Muscle of arm (tissue), 12 donors: Measurements from ENCODE around the gene CREBBP. TPM values are rescaled to one million over a fixed set of nuclear protein-coding genes. Genes with fewer than 3 reads are reported as not detected.

Source experiments
- DNase-seq: peaks from one replicate; pipeline ENCODE4 v3.0.0-alpha.2; 2013
- polyA plus RNA-seq, 12 donors: library from polyadenylated mRNA; unstranded; fragments of 120-200 nt; gene quantifications; one replicate each; pipeline ENCODE4 v1.2.1, GENCODE V29; 2013; ENCODE audit not compliant: insufficient read length in 12 of 12

Gene CREBBP
- polyA plus RNA-seq, 12 donors = 39.6 to 100 (median 45.4) TPM; not detected in 1

- no peak for DNase-seq
These were observed 110.0 kb downstream of the CREBBP start for GRCh38 chr16:3770530-3770929.

- DNase-seq = no peak
These were observed 110.6 kb downstream of the CREBBP start for GRCh38 chr16:3769942-3770341.

GRCh38 chr16:3769013-3769412 lies 111.5 kb downstream of the CREBBP start:
- no peak for DNase-seq

- no peak for DNase-seq
These were observed 113.1 kb downstream of the CREBBP start for GRCh38 chr16:3767333-3767986.

GRCh38 chr16:3766177-3766576 lies 114.3 kb downstream of the CREBBP start:
- DNase-seq = no peak

- DNase-seq = no peak
These were observed 116.1 kb downstream of the CREBBP start for GRCh38 chr16:3764409-3764808.

DNA sequence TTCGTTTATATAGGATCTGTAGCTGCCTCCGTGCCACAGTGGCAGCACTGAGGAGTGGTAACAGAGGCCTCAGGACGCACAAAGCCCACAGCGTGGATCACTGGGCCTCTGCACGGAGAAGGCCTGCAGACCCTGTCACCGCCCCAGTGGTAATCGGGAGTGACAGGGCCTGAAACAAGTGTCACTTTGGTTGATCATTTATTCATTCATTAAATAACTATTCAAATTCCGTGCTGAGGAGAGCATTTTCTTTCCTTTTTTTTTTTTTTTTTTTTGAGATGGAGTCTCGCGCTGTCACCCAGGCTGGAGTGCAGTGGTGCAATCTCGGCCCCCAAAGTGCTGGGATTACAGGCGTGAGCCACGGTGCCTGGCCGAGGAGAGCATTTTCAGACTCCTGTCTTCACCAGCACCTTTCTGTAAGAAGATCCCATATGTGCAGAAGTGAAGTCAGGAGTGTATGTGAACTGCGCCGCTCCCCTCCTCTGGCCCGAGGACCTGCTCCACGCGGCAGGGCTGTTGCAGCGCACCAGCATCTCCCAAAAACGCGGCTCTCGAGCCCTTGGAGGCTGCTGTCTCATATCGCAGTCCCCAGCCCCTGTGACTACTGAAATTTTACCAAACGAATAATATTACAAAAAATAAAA lies 118.3 kb downstream of the CREBBP start:
- no peak for DNase-seq

GRCh38 chr16:3761375-3762106 lies 119.0 kb downstream of the CREBBP start:
- no peak for DNase-seq

- no peak for DNase-seq
These were observed 120.0 kb downstream of the CREBBP start for GRCh38 chr16:3760518-3760917.

- no peak for DNase-seq
These were observed 120.8 kb downstream of the CREBBP start for GRCh38 chr16:3759736-3760135.

DNA sequence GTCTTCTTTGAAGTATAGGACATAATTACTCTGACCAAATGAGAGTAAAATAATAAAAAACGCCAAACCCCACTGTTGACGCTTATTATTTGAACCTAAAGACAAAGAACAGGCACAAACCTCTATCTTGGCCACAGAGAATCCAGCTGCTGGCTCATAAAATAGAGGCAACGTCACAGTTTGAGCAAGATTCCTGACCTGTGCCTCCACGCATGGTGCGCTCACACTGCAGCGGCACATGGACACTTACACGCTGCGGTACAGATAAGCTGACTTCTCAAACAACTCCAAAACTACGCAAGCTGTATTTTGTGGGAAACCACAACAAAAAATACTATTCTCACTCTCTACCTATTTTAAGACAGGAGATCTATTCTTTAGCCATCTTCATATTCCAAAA lies 124.4 kb downstream of the CREBBP start:
- DNase-seq = no peak

- no peak for DNase-seq
These were observed 125.3 kb downstream of the CREBBP start for GRCh38 chr16:3755249-3755648.

DNA sequence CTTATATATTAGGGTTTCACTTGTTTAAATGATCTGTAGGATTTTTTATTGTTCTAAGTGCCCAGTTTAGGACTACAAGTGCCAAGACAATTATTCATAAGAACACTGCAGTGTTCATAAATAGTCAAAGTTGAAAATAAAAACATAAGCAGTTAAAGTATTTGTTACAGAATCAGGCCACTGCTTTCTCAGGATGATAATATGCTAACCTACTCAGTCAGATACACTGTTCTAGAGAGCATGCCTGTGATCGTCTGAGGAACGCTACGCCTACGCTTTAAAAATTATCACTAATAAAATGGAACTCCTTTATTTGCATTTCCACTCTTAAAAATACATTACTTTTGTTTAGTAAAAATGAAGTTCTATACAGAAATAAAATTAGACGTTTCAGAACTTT lies 125.7 kb downstream of the CREBBP start:
- DNase-seq = no peak

- no peak for DNase-seq
These were observed 126.3 kb downstream of the CREBBP start for GRCh38 chr16:3754081-3754703.

DNA sequence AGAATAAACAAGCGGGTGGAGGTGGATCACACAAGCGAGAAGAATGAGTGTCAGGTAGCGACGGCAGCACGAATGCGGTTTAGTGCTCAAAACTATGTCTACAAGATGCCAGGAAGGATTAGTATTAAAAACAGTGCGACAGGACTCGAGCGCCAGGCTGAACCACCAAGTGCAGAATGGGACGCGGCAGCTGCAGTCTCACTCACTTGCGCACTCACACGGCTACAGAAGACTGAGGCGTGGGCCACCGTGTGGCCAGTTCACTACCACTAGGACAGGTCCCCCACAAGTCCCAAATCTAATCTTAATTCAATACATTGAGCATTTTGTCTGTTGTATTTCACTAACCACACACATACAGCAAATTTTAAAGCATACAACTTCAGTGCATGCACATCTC lies 127.5 kb downstream of the CREBBP start:
- DNase-seq = no peak

GRCh38 chr16:3751878-3752277 lies 128.6 kb downstream of the CREBBP start:
- no peak for DNase-seq

- no peak for DNase-seq
These were observed 132.2 kb downstream of the CREBBP start for GRCh38 chr16:3748307-3748706.

- DNase-seq = no peak
These were observed 134.7 kb downstream of the CREBBP start for GRCh38 chr16:3745751-3746355.

GRCh38 chr16:3744018-3744417 lies 136.5 kb downstream of the CREBBP start:
- DNase-seq = no peak

DNA sequence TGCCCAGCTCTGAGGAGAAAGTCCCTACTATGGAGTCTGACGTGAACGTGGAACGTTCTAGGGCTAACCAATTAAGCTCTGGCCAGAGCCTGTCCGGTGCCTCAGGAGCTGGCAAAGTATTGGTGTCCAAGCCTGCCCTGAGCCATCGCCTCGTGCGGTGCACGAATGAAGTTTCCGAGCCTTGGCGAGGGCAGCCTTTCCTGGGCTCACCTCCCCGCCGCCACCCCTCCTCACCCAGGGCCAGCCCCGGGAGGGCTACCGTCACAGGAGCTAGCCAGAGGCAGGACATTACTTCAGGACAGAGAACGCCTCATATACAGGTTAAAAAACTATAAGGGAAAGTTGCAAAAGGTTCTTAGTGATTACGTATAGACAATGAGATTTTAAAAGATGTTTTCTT lies 139.6 kb downstream of the CREBBP start:
- no peak for DNase-seq

DNA sequence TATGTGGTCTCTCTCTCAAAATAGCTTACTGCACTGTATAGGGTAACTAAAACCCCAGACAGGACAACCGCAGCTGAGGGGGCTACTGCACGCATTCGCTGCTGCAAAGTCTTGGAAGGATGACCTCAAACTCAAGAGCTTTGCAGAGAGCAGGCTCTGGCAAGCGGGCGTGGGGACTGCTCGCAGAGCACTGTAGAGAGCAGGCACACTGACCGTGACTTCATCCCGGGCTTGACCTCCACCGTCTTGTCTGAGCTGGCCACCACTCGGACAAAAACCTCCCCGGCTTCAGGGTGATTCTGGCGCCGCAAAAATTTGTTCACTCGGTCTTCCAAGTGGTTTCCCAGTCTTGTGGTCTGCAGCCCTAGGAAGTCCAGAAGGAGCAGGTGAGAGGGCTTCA lies 140.3 kb downstream of the CREBBP start:
- DNase-seq = no peak

DNA sequence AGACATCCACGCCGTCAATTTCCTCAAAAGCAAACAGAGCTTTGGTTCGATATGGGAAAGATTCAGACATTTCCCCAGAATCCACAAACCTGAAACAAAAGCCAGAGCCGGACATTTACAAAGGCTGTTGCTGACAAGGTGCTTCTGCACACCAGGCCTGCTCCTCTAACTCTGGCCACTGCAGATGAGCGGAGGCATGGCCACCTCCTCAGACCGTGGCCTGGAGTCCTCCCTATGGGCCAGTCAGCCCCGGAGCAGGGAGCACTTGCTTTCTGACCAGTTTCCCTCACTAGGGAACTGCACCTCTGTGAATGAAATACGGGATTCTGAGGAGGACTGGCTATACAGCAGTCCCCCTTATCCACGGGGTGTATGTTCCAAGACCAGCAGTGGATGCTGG lies 140.9 kb downstream of the CREBBP start:
- DNase-seq = no peak
